Measurements from ENCODE around the gene NADSYN1.

- TF ChIP-seq CTCF (IDR thresholded peaks at IDR 0.05) (no peak), POLR2A (IDR thresholded peaks at IDR 0.05) (no peak), POLR2AphosphoS5 (IDR thresholded peaks at IDR 0.05) (no peak)
Measured at GRCh38 chr11:71473793-71474080, 20.7 kb downstream of the NADSYN1 start.

All from stomach (tissue), 4 donors.